D721Med (cell line): Measurements from ENCODE around the gene GMDS.
A peak's percentile ranks its signal among the peaks of the same experiment; 100 is the strongest.

Source experiments
- DNase-seq: peaks from one replicate; pipeline ENCODE4 v3.0.0; 2011; ENCODE audit warnings: low spot score; ENCODE audit not compliant: insufficient read length
- FAIRE-seq: peaks from 2 replicates; lab custom pipeline; 2011; peaks lifted over from hg19 to GRCh38; lab: Jason Lieb, UNC
- CTCF ChIP-seq: IDR thresholded peaks from 2 replicates; pipeline ENCODE4 v1.5.1; 2012; ENCODE audit warnings: mild to moderate bottlenecking, control low read depth; ENCODE audit not compliant: insufficient read depth; ENCODE audit errors: missing control alignments

Gene GMDS

GRCh38 chr6:2038092-2038491 is 207.3 kb downstream of the GMDS start:
- DNase-seq (no peak), FAIRE-seq (no peak)
- no peak for TF ChIP-seq CTCF

GRCh38 chr6:2037237-2037926 is 208.0 kb downstream of the GMDS start:
- DNase-seq: no peak
- FAIRE-seq: no peak
- TF ChIP-seq CTCF: peak; percentile 22

GRCh38 chr6:2036710-2037023 is 208.7 kb downstream of the GMDS start:
- DNase-seq (no peak), FAIRE-seq (no peak)
- no peak for TF ChIP-seq CTCF

GRCh38 chr6:2035826-2036709 is 209.3 kb downstream of the GMDS start:
- DNase-seq: no peak
- FAIRE-seq: peak; percentile 41
- no peak for TF ChIP-seq CTCF

GRCh38 chr6:2035046-2035445 is 210.4 kb downstream of the GMDS start:
- TF ChIP-seq CTCF: no peak
- DNase-seq (no peak), FAIRE-seq (no peak)

GRCh38 chr6:2034256-2034655 is 211.1 kb downstream of the GMDS start:
- DNase-seq: no peak
- TF ChIP-seq CTCF: no peak
- FAIRE-seq: no peak

- FAIRE-seq (no peak), DNase-seq (no peak)
- TF ChIP-seq CTCF: no peak
These were observed 211.9 kb downstream of the GMDS start for GRCh38 chr6:2033544-2033943.
